HCT116 (cell line): ENCODE measurements around the gene TAS2R30. TPM values are rescaled to one million over a fixed set of nuclear protein-coding genes. Genes with fewer than 3 reads are reported as not detected.
"Not testable (repeated sequence)": the region's sequence is repeated elsewhere in the genome, so short reads cannot be mapped to it uniquely, and the experiment has no call there.

Experiments
- ATAC-seq: fragments of 200-7000 bp; cut with Tn5 transposase; 2 replicates; pipeline ENCODE4 v1.9.1; 2020; ENCODE audit warnings: mild to moderate bottlenecking, moderate library complexity
- BruUV-seq: library from RNA; stranded (reverse); fragments of 400-500 nt; replicated peaks from 2 replicates; lab custom pipeline; 2021; lab: Mats Ljungman, UMichigan
- CTCF ChIA-PET: fragments of 300-600 bp; sonication (Branson Sonifier 250); formaldehyde crosslinking; loops from one replicate; lab custom pipeline; 2021; ENCODE audit warnings: antibody characterized with exemption; lab: Charles Lee
- POLR2A ChIA-PET: fragments of 300-600, 350-600 bp; sonication (Branson Sonifier 250); formaldehyde crosslinking; loops from one replicate; lab custom pipeline; 2021; ENCODE audit warnings: antibody characterized with exemption; lab: Charles Lee
- RAD21 ChIA-PET, 2 experiments: fragments of 300-600 bp; sonication (Branson Sonifier 250); formaldehyde crosslinking; loops; one replicate each; lab custom pipeline; 2023; ENCODE audit warnings: low total read pairs in 2 of 2; ENCODE audit not compliant: uncharacterized antibody in 2 of 2, unreplicated experiment in 2 of 2, low non-redundant PET in 1 of 2; lab: Charles Lee
- DNase-seq: peaks from one replicate; pipeline ENCODE4 v3.0.0-alpha.2; 2010; ENCODE audit warnings: low read depth, low spot score
- H2AFZ ChIP-seq: fragments of 200-600 bp; shearing (Covaris generic), sonication (generic); 2 replicates; pipeline ENCODE4 v1.6.1; 2017; ENCODE audit warnings: low read depth, mixed run types, mixed read lengths, antibody characterized with exemption, low read length; ENCODE audit not compliant: poor library complexity, severe bottlenecking
- H3K27ac ChIP-seq: 2 replicates; pipeline ENCODE4 v1.5.1; 2012; ENCODE audit warnings: low read depth, low read length
- H3K27me3 ChIP-seq: fragments of 200-600 bp; sonication (generic); 2 replicates; pipeline ENCODE4 v1.6.1; 2016; ENCODE audit warnings: mixed run types, low read length, mixed read lengths; ENCODE audit not compliant: insufficient read depth
- H3K36me3 ChIP-seq, 2 experiments: fragments of 200-500 bp in 1 of 2; fragments of 200-600 bp in 1 of 2; sonication (Bioruptor generic) in 1 of 2; sonication (generic) in 1 of 2; 2 replicates each; pipeline versions ENCODE4 v1.5.1 to v1.6.1; 2014 to 2016; ENCODE audit warnings: low read length in 2 of 2, inconsistent platforms in 1 of 2, mixed read lengths in 1 of 2, mixed run types in 1 of 2; ENCODE audit not compliant: insufficient read depth in 2 of 2, control insufficient read depth in 1 of 2
- H3K4me1 ChIP-seq, 2 experiments: fragments of 200-600 bp in 1 of 2; sonication (generic) in 1 of 2; 2 replicates each; pipeline versions ENCODE4 v1.5.1 to v1.6.1; 2012 to 2017; ENCODE audit warnings: low read length in 2 of 2, inconsistent platforms in 1 of 2, mild to moderate bottlenecking in 1 of 2, mixed read lengths in 1 of 2, mixed run types in 1 of 2, moderate library complexity in 1 of 2; ENCODE audit not compliant: insufficient read depth in 2 of 2, control insufficient read depth in 1 of 2
- H3K4me2 ChIP-seq: fragments of 200-600 bp; sonication (generic); 2 replicates; pipeline ENCODE4 v1.6.1; 2017; ENCODE audit warnings: mixed run types, low read length, mixed read lengths
- H3K4me3 ChIP-seq, 2 experiments: fragments of 200-600 bp in 1 of 2; sonication (generic) in 1 of 2; replicated peaks in 1 of 2; 2 replicates each; pipeline ENCODE4 v1.5.1; 2011 to 2016; ENCODE audit warnings: low read length in 2 of 2, control low read depth in 1 of 2, low read depth in 1 of 2, mild to moderate bottlenecking in 1 of 2, mixed read lengths in 1 of 2, mixed run types in 1 of 2
- H3K79me2 ChIP-seq: fragments of 200-600 bp; sonication (generic); 2 replicates; pipeline ENCODE4 v1.6.1; 2017; ENCODE audit warnings: mild to moderate bottlenecking, mixed run types, low read length, moderate library complexity, mixed read lengths; ENCODE audit not compliant: insufficient read depth
- H3K9ac ChIP-seq: fragments of 200-600 bp; sonication (generic); 2 replicates; pipeline ENCODE4 v1.6.1; 2016; ENCODE audit warnings: low read length, mixed read lengths
- H3K9me2 ChIP-seq: fragments of 200-600 bp; sonication (generic), shearing (Covaris generic); 2 replicates; pipeline ENCODE4 v1.6.1; 2017; ENCODE audit warnings: mixed run types, mild to moderate bottlenecking, moderate library complexity; ENCODE audit not compliant: insufficient read depth
- H3K9me3 ChIP-seq, 2 experiments: fragments of 200-500 bp in 1 of 2; fragments of 200-600 bp in 1 of 2; sonication (Bioruptor generic) in 1 of 2; sonication (generic) in 1 of 2; 2 replicates each; pipeline ENCODE4 v1.6.1; 2014 to 2017; ENCODE audit warnings: low read length in 2 of 2, mixed read lengths in 2 of 2, inconsistent platforms in 1 of 2, low read depth in 1 of 2, mild to moderate bottlenecking in 1 of 2, mixed run types in 1 of 2, moderate library complexity in 1 of 2; ENCODE audit not compliant: control insufficient read depth in 1 of 2, insufficient read depth in 1 of 2
- H4K20me1 ChIP-seq: fragments of 200-600 bp; sonication (generic), shearing (Covaris generic); 2 replicates; pipeline ENCODE4 v1.6.1; 2017; ENCODE audit warnings: mixed run types, mild to moderate bottlenecking, moderate library complexity; ENCODE audit not compliant: insufficient read depth
- YY1 ChIP-seq: IDR thresholded peaks from 2 replicates; pipeline ENCODE4 v1.6.1; 2011; ENCODE audit warnings: low read length, low read depth, moderate library complexity, mild to moderate bottlenecking; ENCODE audit not compliant: insufficient replicate concordance; ENCODE audit errors: extremely low read depth
- intact Hi-C: fragments of 100-400 bp; cut with micrococcal nuclease; formaldehyde crosslinking; loops from 2 replicates; pipeline ENCODE4 v1.10.0; 2022
- total RNA-seq: library from RNA; stranded (reverse); gene quantifications from one replicate; pipeline ENCODE4 v1.2.1, GENCODE V29; 2021; ENCODE audit not compliant: unreplicated experiment

Gene TAS2R30
- total RNA-seq, 1 experiment from 2014 or later = 1.5 TPM

GRCh38 chr12:11130382-11130781 lies 4.1 kb downstream of the TAS2R30 start:
- CTCF ChIA-PET = no interaction called here
- Histone ChIP-seq H4K20me1 (peaks cover 4% of the 10 kb centered on the region; the same call in 1 of the 2 replicates), H3K27me3 (no peaks in the 10 kb centered on the region), H3K9ac (no peak overlapping the region), H3K4me1 (no peaks in the 10 kb centered on the region), H3K36me3 (no peaks in the 10 kb centered on the region), H3K79me2 (peaks cover 85% of the 10 kb centered on the region), H2AFZ (no peak overlapping the region), H3K27ac (no peak overlapping the region), H3K9me3 (no peaks in the 10 kb centered on the region), H3K9me2 (no peaks in the 10 kb centered on the region), H3K4me3 (no peak overlapping the region), H3K4me2 (no peak overlapping the region)
- TF ChIP-seq YY1 = no peak
- RAD21 ChIA-PET = no interaction called here
- intact Hi-C loops = no loop called here
- ATAC-seq (no peak), DNase-seq (no peak)
- POLR2A ChIA-PET = no interaction called here
- BruUV-seq = no TSS peak

- H3K27me3 ChIP-seq = not testable (repeated sequence)
These were observed 20.3 kb downstream of the TAS2R30 start for GRCh38 chr12:11114130-11114529.

GRCh38 chr12:11111213-11111612 lies 23.2 kb downstream of the TAS2R30 start:
- H4K20me1 ChIP-seq, BruUV-seq, H3K27me3 ChIP-seq, H2AFZ ChIP-seq, H3K9me3 ChIP-seq, DNase-seq, H3K4me1 ChIP-seq, intact Hi-C loops, H3K9ac ChIP-seq, CTCF ChIA-PET, ATAC-seq, POLR2A ChIA-PET, H3K4me3 ChIP-seq, RAD21 ChIA-PET, H3K4me2 ChIP-seq, H3K9me2 ChIP-seq, H3K27ac ChIP-seq, H3K36me3 ChIP-seq: not testable (repeated sequence)
- H3K79me2 ChIP-seq = peaks cover 97% of the 10 kb centered on the region

More at GRCh38 chr12:11114130-11114529, 20.3 kb downstream of the TAS2R30 start:
- H3K36me3 ChIP-seq, H3K27ac ChIP-seq, CTCF ChIA-PET, intact Hi-C loops, H2AFZ ChIP-seq, H3K4me1 ChIP-seq, H3K4me3 ChIP-seq, BruUV-seq, ATAC-seq, H3K9ac ChIP-seq, POLR2A ChIA-PET, H3K9me2 ChIP-seq, H3K9me3 ChIP-seq, DNase-seq, H4K20me1 ChIP-seq, RAD21 ChIA-PET, H3K4me2 ChIP-seq: not testable (repeated sequence)
- H3K79me2 ChIP-seq = peaks cover 94% of the 10 kb centered on the region
